ENCODE measurements around the gene RRBP1. TPM values are rescaled to one million over a fixed set of nuclear protein-coding genes. Genes with fewer than 3 reads are reported as not detected.

Gene RRBP1
- polyA plus RNA-seq, 2 donors, result 49.0 to 54.5 TPM

GRCh38 chr20:17685168-17685567 is 3.1 kb upstream of the RRBP1 start:
- H3K4me3 ChIP-seq (ENCODE audit: low read depth in 1 of 2, low read length in 2 of 2), result no peak overlapping the region
- H3K27ac ChIP-seq (ENCODE audit: low read depth in 2 of 2, low read length in 1 of 2), result no peak overlapping the region
- no peaks in the 10 kb centered on the region for H3K36me3 ChIP-seq (ENCODE audit: control insufficient read depth in 2 of 2, insufficient read depth in 2 of 2, low read length in 1 of 2)
- 67 to 69% methylated on average over 1 of the region's 1 CpG for WGBS, 2 donors
- H3K4me1 ChIP-seq (ENCODE audit: control insufficient read depth in 2 of 2, insufficient read depth in 2 of 2, low read length in 1 of 2), result peaks cover 0 to 4% of the 10 kb centered on the region in 2 donors
- no peaks in the 10 kb centered on the region for H3K9me3 ChIP-seq (ENCODE audit: control insufficient read depth in 2 of 2, insufficient read depth in 1 of 2, low read depth in 1 of 2, low read length in 1 of 2)
- H3K27me3 ChIP-seq (ENCODE audit: control insufficient read depth in 1 of 2, insufficient read depth in 2 of 2, low read length in 2 of 2), result no peaks in the 10 kb centered on the region

GRCh38 chr20:17684077-17684888 is 2.2 kb upstream of the RRBP1 start:
- WGBS, 2 donors, result 63 to 74% methylated on average over 13 of the region's 13 CpGs
- Histone ChIP-seq H3K4me1 (ENCODE audit: control insufficient read depth in 2 of 2, insufficient read depth in 2 of 2, low read length in 1 of 2) (peaks cover 0 to 6% of the 10 kb centered on the region in 2 donors), H3K4me3 (ENCODE audit: low read depth in 1 of 2, low read length in 2 of 2) (no peak overlapping the region), H3K9me3 (ENCODE audit: control insufficient read depth in 2 of 2, insufficient read depth in 1 of 2, low read depth in 1 of 2, low read length in 1 of 2) (no peaks in the 10 kb centered on the region), H3K27me3 (ENCODE audit: control insufficient read depth in 1 of 2, insufficient read depth in 2 of 2, low read length in 2 of 2) (no peaks in the 10 kb centered on the region), H3K36me3 (ENCODE audit: control insufficient read depth in 2 of 2, insufficient read depth in 2 of 2, low read length in 1 of 2) (no peaks in the 10 kb centered on the region), H3K27ac (ENCODE audit: low read depth in 2 of 2, low read length in 1 of 2) (no peak overlapping the region)

- Histone ChIP-seq H3K27me3 (ENCODE audit: control insufficient read depth in 1 of 2, insufficient read depth in 2 of 2, low read length in 2 of 2) (no peaks in the 10 kb centered on the region), H3K36me3 (ENCODE audit: control insufficient read depth in 2 of 2, insufficient read depth in 2 of 2, low read length in 1 of 2) (no peaks in the 10 kb centered on the region), H3K4me1 (ENCODE audit: control insufficient read depth in 2 of 2, insufficient read depth in 2 of 2, low read length in 1 of 2) (peaks cover 0 to 6% of the 10 kb centered on the region in 2 donors), H3K9me3 (ENCODE audit: control insufficient read depth in 2 of 2, insufficient read depth in 1 of 2, low read depth in 1 of 2, low read length in 1 of 2) (no peaks in the 10 kb centered on the region), H3K4me3 (ENCODE audit: low read depth in 1 of 2, low read length in 2 of 2) (no peak overlapping the region), H3K27ac (ENCODE audit: low read depth in 2 of 2, low read length in 1 of 2) (no peak overlapping the region)
- WGBS, 2 donors, result 49 to 61% methylated on average over 10 of the region's 10 CpGs
These were observed 1.4 kb upstream of the RRBP1 start for GRCh38 chr20:17683218-17684076.

DNA sequence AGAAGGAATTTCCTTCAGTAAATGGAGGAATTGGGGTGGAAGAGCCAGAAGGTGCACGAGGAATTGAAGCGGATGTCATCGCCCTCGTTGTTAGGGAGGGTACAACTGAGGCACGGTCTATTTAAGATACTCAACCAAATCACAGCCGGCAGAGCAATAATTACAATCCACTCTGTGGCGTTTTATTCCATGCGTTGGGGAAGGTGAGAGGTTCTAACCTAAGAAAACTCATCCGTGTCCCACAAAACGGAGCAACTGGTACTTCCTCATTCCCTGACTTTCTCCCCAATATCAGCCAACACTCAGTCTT is 802 bp upstream of the RRBP1 start:
- Histone ChIP-seq H3K36me3 (ENCODE audit: control insufficient read depth in 2 of 2, insufficient read depth in 2 of 2, low read length in 1 of 2) (no peaks in the 10 kb centered on the region), H3K27me3 (ENCODE audit: control insufficient read depth in 1 of 2, insufficient read depth in 2 of 2, low read length in 2 of 2) (no peaks in the 10 kb centered on the region), H3K27ac (ENCODE audit: low read depth in 2 of 2, low read length in 1 of 2) (no peak overlapping the region), H3K4me1 (ENCODE audit: control insufficient read depth in 2 of 2, insufficient read depth in 2 of 2, low read length in 1 of 2) (peaks cover 0 to 6% of the 10 kb centered on the region in 2 donors), H3K4me3 (ENCODE audit: low read depth in 1 of 2, low read length in 2 of 2) (peak overlapping the region; percentile 44 to 53), H3K9me3 (ENCODE audit: control insufficient read depth in 2 of 2, insufficient read depth in 1 of 2, low read depth in 1 of 2, low read length in 1 of 2) (no peaks in the 10 kb centered on the region)
- 32 to 44% methylated on average over 10 of the region's 10 CpGs for WGBS, 2 donors

DNA sequence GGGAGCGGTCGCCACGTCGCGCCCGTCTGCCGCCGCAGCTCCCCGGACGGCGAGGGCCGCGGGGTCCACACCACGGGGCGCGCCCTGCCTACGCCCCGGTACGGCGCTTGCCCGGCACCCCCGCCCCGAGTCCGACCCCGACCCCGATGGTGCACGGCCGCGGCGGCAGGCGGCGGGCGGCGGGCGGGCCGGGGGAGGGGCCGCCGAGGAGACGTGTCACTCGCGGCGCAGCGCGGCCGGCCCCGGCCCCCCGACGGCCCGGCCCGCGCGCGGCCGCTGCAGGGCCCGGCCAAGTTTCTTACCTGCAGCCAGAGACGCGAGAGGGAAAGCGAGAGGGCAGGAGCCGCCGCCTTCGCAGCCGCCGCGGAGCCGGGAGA is 328 bp downstream of the RRBP1 start:
- peaks cover 0 to 6% of the 10 kb centered on the region in 2 donors for H3K4me1 ChIP-seq (ENCODE audit: control insufficient read depth in 2 of 2, insufficient read depth in 2 of 2, low read length in 1 of 2)
- no peaks in the 10 kb centered on the region for H3K9me3 ChIP-seq (ENCODE audit: control insufficient read depth in 2 of 2, insufficient read depth in 1 of 2, low read depth in 1 of 2, low read length in 1 of 2)
- 1% methylated on average over 48 to 65 of the region's 65 CpGs for WGBS, 2 donors

DNA sequence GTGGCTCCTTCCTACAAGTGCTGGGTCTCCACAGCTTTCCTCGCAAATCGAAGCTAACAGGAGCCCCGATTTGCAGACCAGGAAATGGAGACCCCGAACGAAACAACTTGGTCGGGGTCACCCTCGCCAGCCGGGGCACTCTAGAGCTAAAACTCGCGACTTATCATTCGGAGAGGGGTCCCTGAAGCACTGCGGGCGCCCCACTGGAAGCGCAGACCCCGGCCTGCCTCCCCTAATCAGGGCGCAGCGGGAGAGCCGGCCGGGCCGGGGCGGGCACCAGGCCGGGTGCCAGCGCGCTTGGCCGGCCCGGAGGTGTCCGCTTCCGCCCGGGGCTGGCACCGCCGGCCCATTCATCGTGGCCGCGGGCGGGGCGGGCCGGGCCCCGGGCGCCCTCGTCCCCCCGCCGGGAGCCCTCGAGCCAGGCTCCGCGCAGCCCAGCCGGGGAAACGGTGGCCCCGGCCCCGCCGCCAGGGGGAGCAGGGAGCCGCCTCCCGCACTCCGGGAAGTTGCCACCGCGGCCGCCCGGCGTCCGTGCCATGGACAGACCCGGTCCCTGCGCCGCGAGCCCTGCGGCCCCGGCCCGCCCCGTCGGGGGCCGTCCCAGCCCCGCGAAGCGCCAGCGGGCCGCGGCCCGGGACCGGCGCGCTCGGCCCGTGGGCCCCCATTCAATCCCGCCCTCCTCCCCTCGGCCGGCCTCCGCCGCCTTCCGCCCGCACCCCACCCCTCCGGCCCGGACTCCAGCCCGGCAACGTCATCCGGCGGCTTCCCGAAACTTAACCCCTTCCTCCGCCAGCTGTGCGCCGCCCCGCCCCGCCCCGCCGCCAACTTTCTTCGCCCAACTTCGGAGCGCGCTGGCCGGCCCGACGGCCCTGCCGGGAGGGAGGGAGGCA is 961 bp downstream of the RRBP1 start:
- peaks cover 0 to under 1% of the 10 kb centered on the region in 2 donors for H3K36me3 ChIP-seq (ENCODE audit: control insufficient read depth in 2 of 2, insufficient read depth in 2 of 2, low read length in 1 of 2)
- peak overlapping the region; percentile 94 to 99 for H3K27ac ChIP-seq (ENCODE audit: low read depth in 2 of 2, low read length in 1 of 2)
- H3K27me3 ChIP-seq (ENCODE audit: control insufficient read depth in 1 of 2, insufficient read depth in 2 of 2, low read length in 2 of 2), result no peaks in the 10 kb centered on the region
- H3K9me3 ChIP-seq (ENCODE audit: control insufficient read depth in 2 of 2, insufficient read depth in 1 of 2, low read depth in 1 of 2, low read length in 1 of 2), result no peaks in the 10 kb centered on the region
- H3K4me1 ChIP-seq (ENCODE audit: control insufficient read depth in 2 of 2, insufficient read depth in 2 of 2, low read length in 1 of 2), result peaks cover 0 to 6% of the 10 kb centered on the region in 2 donors
- H3K4me3 ChIP-seq (ENCODE audit: low read depth in 1 of 2, low read length in 2 of 2), result peak overlapping the region; percentile 80 to 91
- WGBS, 2 donors, result 1% methylated on average over 52 to 110 of the region's 110 CpGs

More for the DNA sequence above, 328 bp downstream of the RRBP1 start:
- H3K36me3 ChIP-seq (ENCODE audit: control insufficient read depth in 2 of 2, insufficient read depth in 2 of 2, low read length in 1 of 2), result no peaks in the 10 kb centered on the region
- H3K4me3 ChIP-seq (ENCODE audit: low read depth in 1 of 2, low read length in 2 of 2), result peak overlapping the region; percentile 80 to 91
- H3K27me3 ChIP-seq (ENCODE audit: control insufficient read depth in 1 of 2, insufficient read depth in 2 of 2, low read length in 2 of 2), result no peaks in the 10 kb centered on the region
- H3K27ac ChIP-seq (ENCODE audit: low read depth in 2 of 2, low read length in 1 of 2), result peak overlapping the region; percentile 94 to 99

DNA sequence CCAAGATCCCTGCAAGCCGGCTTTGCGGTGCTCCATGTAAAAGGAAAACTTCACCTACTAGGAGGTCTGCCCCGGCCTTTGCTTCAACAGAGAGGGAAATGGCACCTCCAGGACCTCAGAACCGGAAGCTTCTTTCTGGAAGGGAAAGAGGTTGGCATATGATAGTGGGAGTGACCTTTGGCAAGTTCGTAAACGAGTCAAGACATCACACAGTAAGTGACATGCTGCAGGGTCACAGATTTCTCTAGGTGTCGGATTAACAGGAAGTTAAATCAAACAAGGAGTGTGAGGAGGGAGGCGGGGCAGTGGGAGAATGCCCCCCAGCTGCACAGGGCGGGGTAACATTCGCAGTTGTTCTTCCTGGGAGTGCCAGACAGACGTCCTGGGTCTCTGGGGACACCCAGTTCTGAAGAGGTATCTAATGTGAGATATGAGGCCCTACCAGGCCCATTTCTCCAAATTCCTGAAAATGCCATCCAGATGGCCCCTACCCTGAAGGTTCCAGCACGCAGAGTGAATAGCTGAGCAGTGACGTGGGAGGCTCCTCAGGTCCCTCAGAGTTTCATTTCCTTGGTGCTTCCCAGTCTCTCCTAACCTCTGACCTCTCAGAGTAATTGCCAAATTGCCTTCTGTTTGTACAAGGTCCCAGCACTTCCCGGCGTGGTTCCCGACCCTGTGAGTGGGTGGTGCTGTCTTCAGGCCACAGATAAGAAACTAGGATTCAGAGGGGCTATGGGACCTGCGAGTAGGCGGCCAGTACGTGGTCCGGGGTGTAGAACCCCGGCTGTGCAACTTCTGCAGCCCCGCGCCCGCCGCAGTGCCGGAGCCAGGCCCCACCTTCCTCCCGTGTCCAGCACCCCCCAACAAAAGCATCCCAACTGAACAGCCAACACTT is 1.9 kb downstream of the RRBP1 start:
- H3K36me3 ChIP-seq (ENCODE audit: control insufficient read depth in 2 of 2, insufficient read depth in 2 of 2, low read length in 1 of 2), result peaks cover 0 to 5% of the 10 kb centered on the region in 2 donors
- WGBS, 2 donors, result 17 to 20% methylated on average over 27 of the region's 27 CpGs
- peaks cover 4 to 12% of the 10 kb centered on the region in 2 donors for H3K4me1 ChIP-seq (ENCODE audit: control insufficient read depth in 2 of 2, insufficient read depth in 2 of 2, low read length in 1 of 2)
- H3K27me3 ChIP-seq (ENCODE audit: control insufficient read depth in 1 of 2, insufficient read depth in 2 of 2, low read length in 2 of 2), result no peaks in the 10 kb centered on the region
- H3K27ac ChIP-seq (ENCODE audit: low read depth in 2 of 2, low read length in 1 of 2), result peak overlapping the region; percentile 94 to 99
- no peaks in the 10 kb centered on the region for H3K9me3 ChIP-seq (ENCODE audit: control insufficient read depth in 2 of 2, insufficient read depth in 1 of 2, low read depth in 1 of 2, low read length in 1 of 2)
- peak overlapping the region; percentile 80 to 91 for H3K4me3 ChIP-seq (ENCODE audit: low read depth in 1 of 2, low read length in 2 of 2)

GRCh38 chr20:17678886-17679285 is 3.2 kb downstream of the RRBP1 start:
- peaks cover 0 to 5% of the 10 kb centered on the region in 2 donors for H3K36me3 ChIP-seq (ENCODE audit: control insufficient read depth in 2 of 2, insufficient read depth in 2 of 2, low read length in 1 of 2)
- peaks cover 4 to 13% of the 10 kb centered on the region in 2 donors for H3K4me1 ChIP-seq (ENCODE audit: control insufficient read depth in 2 of 2, insufficient read depth in 2 of 2, low read length in 1 of 2)
- H3K9me3 ChIP-seq (ENCODE audit: control insufficient read depth in 2 of 2, insufficient read depth in 1 of 2, low read depth in 1 of 2, low read length in 1 of 2), result no peaks in the 10 kb centered on the region
- no peak overlapping the region for H3K4me3 ChIP-seq (ENCODE audit: low read depth in 1 of 2, low read length in 2 of 2)
- H3K27me3 ChIP-seq (ENCODE audit: control insufficient read depth in 1 of 2, insufficient read depth in 2 of 2, low read length in 2 of 2), result no peaks in the 10 kb centered on the region
- 65 to 80% methylated on average over 3 of the region's 3 CpGs for WGBS, 2 donors
- H3K27ac ChIP-seq (ENCODE audit: low read depth in 2 of 2, low read length in 1 of 2), result no peak overlapping the region
